ENCODE data around the gene EPHA4.

The EPHA4 gene

DNA sequence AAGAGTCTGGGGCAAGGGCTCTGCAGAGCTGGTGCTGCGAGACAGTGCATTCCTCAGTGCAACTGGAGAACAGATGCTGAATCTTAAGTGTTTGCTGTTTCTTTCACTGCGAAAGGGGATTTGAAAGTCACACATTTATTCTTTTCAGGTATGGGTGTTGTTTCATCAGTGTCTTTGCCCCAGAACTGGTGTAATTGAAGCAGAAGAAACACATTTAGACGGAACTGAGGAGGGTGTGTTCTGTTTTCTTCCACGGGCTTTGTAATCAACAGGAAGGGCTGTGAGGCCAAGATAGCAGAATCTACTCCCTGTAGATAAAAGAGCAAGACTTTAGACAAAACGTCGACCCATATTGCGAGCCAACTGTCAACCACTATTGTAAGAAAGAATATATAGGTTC lies 151.9 kb downstream of the EPHA4 start:
- no peak for TF ChIP-seq CTCF (IDR thresholded peaks at IDR 0.05)
- TF ChIP-seq ZFX (IDR thresholded peaks at IDR 0.05; ENCODE audit: borderline replicate concordance) = no peak
- H3K27ac ChIP-seq = no peak overlapping the region

DNA sequence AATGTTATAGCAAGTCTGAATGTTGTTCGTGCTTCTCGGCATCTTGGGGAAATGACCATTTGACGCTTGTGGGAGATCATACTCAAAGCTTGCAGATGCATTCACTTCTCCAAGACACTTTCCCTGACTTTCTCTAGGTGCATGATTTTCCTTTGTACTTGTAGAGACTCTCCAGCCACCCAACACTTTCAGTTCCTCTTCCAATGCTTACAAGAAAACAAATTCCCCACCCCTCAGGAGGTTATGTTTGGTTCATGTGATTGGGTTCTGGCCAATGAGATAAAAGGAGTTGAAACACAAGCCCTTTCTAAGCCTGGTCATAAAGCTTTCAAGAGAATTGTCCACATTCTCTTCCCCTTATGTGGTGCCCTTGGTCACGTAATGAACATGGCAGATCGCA lies 156.3 kb downstream of the EPHA4 start:
- H3K27ac ChIP-seq = no peak overlapping the region
- TF ChIP-seq CTCF (IDR thresholded peaks at IDR 0.05) = no peak
- no peak for TF ChIP-seq ZFX (IDR thresholded peaks at IDR 0.05; ENCODE audit: borderline replicate concordance)

DNA sequence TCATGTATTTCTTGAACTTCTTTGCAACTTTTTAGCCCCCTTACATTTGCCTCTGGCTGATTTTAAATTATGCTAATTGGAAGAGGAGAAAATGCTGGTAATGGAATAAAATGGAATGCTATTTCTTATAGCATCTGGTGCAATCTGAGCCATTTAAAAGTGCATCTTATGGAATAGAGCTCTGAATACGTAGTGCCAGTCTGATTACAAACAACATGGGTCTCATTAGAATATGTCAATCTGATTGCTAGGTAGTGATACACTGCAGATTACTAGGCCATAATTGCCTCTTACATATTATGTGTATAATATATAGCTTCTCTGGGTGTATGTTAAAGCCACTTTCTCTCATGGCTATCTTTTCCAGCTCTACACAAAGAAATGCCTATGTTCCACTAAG lies 159.1 kb downstream of the EPHA4 start:
- TF ChIP-seq ZFX (IDR thresholded peaks at IDR 0.05; ENCODE audit: borderline replicate concordance) (no peak), CTCF (IDR thresholded peaks at IDR 0.05) (no peak)

GRCh38 chr2:221410487-221410886 lies 161.6 kb downstream of the EPHA4 start:
- H3K27ac ChIP-seq = no peak overlapping the region
- no peak for TF ChIP-seq CTCF (IDR thresholded peaks at IDR 0.05)
- TF ChIP-seq ZFX (IDR thresholded peaks at IDR 0.05; ENCODE audit: borderline replicate concordance) = no peak

More for the DNA sequence above, 159.1 kb downstream of the EPHA4 start:
- H3K27ac ChIP-seq = no peak overlapping the region

GRCh38 chr2:221407765-221408164 lies 164.3 kb downstream of the EPHA4 start:
- TF ChIP-seq ZFX (IDR thresholded peaks at IDR 0.05; ENCODE audit: borderline replicate concordance) = no peak
- TF ChIP-seq CTCF (IDR thresholded peaks at IDR 0.05) = no peak
- H3K27ac ChIP-seq = no peak overlapping the region

DNA sequence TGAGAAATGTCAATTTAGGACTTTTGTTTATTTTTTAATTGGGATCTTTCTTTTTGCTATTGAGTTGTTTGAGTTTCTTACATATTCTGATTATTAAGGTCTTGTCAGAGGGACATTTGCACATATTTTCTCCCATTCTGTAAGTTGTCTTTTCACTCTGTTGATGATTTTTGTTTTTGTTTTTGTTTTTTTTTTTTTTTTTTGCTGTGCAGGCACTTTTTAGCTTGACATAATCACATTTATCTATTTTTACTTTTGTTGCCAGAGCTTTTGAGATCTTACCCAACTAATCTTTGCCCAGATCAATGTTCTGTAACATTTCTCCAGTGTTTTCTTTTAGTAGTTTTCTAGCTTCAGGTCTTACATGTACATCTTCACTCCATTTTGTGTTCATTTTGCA lies 166.6 kb downstream of the EPHA4 start:
- H3K27ac ChIP-seq = no peak overlapping the region
- no peak for TF ChIP-seq CTCF (IDR thresholded peaks at IDR 0.05)
- TF ChIP-seq ZFX (IDR thresholded peaks at IDR 0.05; ENCODE audit: borderline replicate concordance) = no peak

- TF ChIP-seq ZFX (IDR thresholded peaks at IDR 0.05; ENCODE audit: borderline replicate concordance) = no peak
- no peak for TF ChIP-seq CTCF (IDR thresholded peaks at IDR 0.05)
- H3K27ac ChIP-seq = no peak overlapping the region
Measured at GRCh38 chr2:221402072-221402471, 170.0 kb downstream of the EPHA4 start.

Data from 22Rv1 (cell line).